Retinal pigment epithelial cell (primary cell): ENCODE data around the gene VWA5B2.

Experiments used
- DNase-seq: peaks from one replicate; pipeline ENCODE4 v3.0.0-alpha.2; 2010; ENCODE audit warnings: low read depth
- H3K4me3 ChIP-seq: 2 replicates; pipeline ENCODE4 v1.5.1; 2011; ENCODE audit warnings: mild to moderate bottlenecking, low read length, control low read depth, moderate library complexity
- TF ChIP-seq, protein P1 (sequence below): conservative IDR thresholded peaks from 2 replicates; pipeline ENCODE4 v1.5.1; 2011; ENCODE audit warnings: low read depth, low read length, control low read depth, inconsistent platforms

VWA5B2 gene

GRCh38 chr3:184277366-184277765, 48.0 kb downstream of the VWA5B2 start:
- no peak for DNase-seq
- TF ChIP-seq, protein P1, sequence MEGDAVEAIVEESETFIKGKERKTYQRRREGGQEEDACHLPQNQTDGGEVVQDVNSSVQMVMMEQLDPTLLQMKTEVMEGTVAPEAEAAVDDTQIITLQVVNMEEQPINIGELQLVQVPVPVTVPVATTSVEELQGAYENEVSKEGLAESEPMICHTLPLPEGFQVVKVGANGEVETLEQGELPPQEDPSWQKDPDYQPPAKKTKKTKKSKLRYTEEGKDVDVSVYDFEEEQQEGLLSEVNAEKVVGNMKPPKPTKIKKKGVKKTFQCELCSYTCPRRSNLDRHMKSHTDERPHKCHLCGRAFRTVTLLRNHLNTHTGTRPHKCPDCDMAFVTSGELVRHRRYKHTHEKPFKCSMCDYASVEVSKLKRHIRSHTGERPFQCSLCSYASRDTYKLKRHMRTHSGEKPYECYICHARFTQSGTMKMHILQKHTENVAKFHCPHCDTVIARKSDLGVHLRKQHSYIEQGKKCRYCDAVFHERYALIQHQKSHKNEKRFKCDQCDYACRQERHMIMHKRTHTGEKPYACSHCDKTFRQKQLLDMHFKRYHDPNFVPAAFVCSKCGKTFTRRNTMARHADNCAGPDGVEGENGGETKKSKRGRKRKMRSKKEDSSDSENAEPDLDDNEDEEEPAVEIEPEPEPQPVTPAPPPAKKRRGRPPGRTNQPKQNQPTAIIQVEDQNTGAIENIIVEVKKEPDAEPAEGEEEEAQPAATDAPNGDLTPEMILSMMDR: no peak
- no peak overlapping the region for H3K4me3 ChIP-seq

GRCh38 chr3:184282941-184283340, 53.6 kb downstream of the VWA5B2 start:
- DNase-seq: no peak

GRCh38 chr3:184283681-184284080, 54.3 kb downstream of the VWA5B2 start:
- H3K4me3 ChIP-seq: no peak overlapping the region
- TF ChIP-seq, protein P1: no peak
- DNase-seq: no peak

More at GRCh38 chr3:184282941-184283340, 53.6 kb downstream of the VWA5B2 start:
- TF ChIP-seq, protein P1: no peak
- no peak overlapping the region for H3K4me3 ChIP-seq

DNA sequence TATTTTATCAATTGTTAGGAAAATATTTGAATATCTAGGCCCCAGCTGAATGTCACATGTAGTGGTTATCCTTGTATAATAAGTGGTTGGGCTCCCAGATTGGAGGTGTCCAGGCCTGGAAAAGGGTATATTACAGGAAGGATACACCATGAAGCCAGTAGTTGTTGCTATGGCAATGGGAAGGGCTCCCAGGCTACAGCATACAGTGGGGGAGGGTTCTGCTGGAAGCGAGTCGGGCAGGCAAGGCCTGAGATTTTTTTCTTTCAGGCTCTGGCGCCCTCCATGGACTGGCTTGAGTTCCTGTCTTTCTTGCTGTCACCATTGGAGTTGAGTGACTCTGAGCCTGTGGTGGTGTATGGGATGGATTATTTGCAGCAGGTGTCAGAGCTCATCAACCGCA, 55.3 kb downstream of the VWA5B2 start:
- TF ChIP-seq, protein P1: peak; percentile 67
- peak; percentile 48 for DNase-seq
- no peak overlapping the region for H3K4me3 ChIP-seq

GRCh38 chr3:184289426-184289938, 60.1 kb downstream of the VWA5B2 start:
- no peak for DNase-seq
- no peak overlapping the region for H3K4me3 ChIP-seq
- TF ChIP-seq, protein P1: peak; percentile 68

GRCh38 chr3:184290331-184290730, 60.9 kb downstream of the VWA5B2 start:
- no peak overlapping the region for H3K4me3 ChIP-seq
- TF ChIP-seq, protein P1: no peak
- no peak for DNase-seq

- no peak overlapping the region for H3K4me3 ChIP-seq
- TF ChIP-seq, protein P1: no peak
- no peak for DNase-seq
These were observed 61.8 kb downstream of the VWA5B2 start for GRCh38 chr3:184291044-184291737.
